GM18873 (cell line): Measurements from ENCODE around the gene EAF2.
"Not testable (repeated sequence)": the region's sequence is repeated elsewhere in the genome, so short reads cannot be mapped to it uniquely, and the experiment has no call there.

Experiments used
- ATAC-seq: cut with Tn5 transposase; IDR thresholded peaks from one replicate; pipeline ENCODE4 v1.9.1; 2021; ENCODE audit warnings: mild to moderate bottlenecking, moderate library complexity, moderate number of reproducible peaks; ENCODE audit not compliant: unreplicated experiment, low FRiP score

Gene EAF2

DNA sequence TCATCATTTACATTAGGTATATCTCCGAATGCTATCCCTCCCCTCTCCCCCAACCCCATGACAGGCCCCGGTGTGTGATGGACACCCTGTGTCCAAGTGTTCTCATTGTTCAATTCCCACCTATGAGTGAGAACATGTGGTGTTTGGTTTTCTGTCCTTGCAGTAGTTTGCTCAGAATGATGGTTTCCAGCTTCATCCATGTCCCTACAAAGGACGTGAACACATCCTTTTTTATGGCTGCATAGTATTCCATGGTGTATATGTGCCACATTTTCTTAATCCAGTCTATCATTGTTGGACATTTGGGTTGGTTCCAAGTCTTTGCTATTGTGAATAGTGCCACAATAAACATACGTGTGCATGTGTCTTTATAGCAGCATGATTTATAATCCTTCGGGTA is 22.8 kb downstream of the EAF2 start:
- ATAC-seq, result not testable (repeated sequence)

DNA sequence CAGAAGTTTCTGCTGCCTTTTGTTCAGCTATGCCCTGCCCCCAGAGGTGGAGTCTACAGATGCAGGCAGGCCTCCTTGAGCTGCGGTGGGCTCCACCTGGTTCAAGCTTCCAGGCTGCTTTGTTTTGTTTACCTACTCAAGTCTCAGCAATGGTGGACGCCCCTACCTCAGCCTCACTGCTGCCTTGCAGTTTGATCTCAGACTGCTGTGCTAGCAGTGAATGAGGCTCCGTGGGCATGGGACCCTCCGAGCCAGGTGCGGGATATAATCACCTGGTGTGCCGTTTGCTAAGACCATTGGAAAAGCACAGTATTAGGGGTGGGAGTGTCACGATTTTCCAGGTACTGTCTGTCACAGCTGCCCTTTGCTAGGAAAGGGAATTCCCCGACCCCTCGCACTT is 28.2 kb downstream of the EAF2 start:
- ATAC-seq, result not testable (repeated sequence)

- no peak for ATAC-seq
Measured at GRCh38 chr3:121863801-121864200, 28.8 kb downstream of the EAF2 start.

DNA sequence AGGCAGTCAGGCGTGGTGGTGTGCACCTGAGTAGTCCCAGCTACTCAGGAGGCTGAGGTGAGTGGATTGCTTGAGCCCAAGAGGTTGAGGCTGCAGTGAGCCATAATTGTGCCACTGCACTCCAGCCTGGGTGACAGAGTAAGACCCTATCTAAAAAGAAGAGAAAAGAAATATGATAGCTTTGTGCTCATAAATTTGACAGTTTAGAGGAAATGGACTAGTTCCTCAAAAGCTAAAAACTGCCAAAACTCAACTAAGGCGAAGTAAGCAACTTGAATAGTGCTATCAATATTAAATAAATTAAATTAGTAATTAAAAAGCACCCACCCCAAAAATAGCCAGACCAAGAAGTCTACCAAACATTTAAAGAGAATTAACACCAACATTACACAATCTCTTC is 34.7 kb downstream of the EAF2 start:
- no peak for ATAC-seq

DNA sequence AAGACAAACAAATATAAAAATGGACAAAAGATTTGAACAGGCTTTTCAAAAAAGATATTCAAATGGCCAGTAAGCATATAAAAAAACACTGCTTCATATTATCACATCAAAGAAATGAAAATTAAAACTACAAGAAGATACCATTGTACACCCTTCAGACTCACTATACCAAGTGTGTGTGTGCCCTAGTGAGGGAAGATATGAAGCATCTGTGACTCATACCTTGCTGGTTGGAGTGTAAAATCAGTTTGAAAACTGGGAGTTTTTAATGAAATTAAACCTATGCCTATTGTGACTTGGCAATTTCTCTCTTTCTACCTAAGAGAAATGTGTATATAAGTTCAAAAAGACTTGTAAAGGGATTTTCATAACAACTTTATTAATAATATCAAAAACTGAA is 35.7 kb downstream of the EAF2 start:
- ATAC-seq, result no peak

DNA sequence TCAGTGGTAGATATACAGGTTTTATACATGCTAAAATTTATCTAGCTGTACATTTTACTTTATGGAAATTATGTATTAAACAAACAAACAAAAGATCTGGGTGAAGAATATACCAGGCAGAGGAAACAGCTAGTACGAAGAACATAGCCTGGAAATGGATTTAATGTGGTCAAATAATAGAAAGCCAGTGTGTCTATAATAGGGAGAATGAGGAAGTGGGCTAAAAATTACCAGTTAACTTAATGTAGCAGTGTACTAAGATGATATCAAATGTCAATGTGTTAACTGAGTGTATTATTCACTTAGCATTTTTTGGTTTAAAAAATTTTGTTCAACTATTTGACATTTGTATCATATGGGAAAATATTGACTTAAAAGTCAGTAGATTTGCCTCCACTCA is 36.4 kb downstream of the EAF2 start:
- no peak for ATAC-seq

GRCh38 chr3:121878411-121878810 is 43.4 kb downstream of the EAF2 start:
- no peak for ATAC-seq

- ATAC-seq, result no peak
Measured at GRCh38 chr3:121883507-121883906, 48.5 kb downstream of the EAF2 start.

- no peak for ATAC-seq
Measured at GRCh38 chr3:121885386-121885785, 50.4 kb downstream of the EAF2 start.

GRCh38 chr3:121894301-121894990 is 59.4 kb downstream of the EAF2 start, which contains the start of gene SLC15A2:
Gene SLC15A2 (plus strand): TSS chr3:121894401. CDS start chr3:121894477, 76 bp downstream.
- no peak for ATAC-seq

DNA sequence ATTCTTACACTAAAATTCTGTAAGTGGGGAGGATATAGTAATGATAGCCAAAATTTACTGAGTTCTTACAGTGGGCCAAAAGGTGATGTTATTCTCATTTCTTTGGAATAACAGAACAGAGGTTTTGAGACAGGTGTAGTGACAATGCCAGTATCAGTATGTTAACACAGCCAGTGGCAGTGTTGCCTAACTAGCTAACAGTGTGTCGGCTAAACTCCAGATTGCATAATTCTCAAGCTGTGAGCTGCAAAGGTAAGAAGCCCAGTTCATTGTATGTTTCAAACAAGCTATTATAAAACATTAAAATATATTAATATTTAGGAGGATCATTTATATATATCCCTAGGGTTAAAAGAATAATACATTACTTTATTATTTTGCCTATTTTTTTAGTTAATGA is 60.1 kb downstream of the EAF2 start:
- ATAC-seq, result no peak

GRCh38 chr3:121895736-121896135 is 60.7 kb downstream of the EAF2 start:
- ATAC-seq, result no peak

GRCh38 chr3:121896823-121897222 is 61.8 kb downstream of the EAF2 start:
- ATAC-seq, result no peak

DNA sequence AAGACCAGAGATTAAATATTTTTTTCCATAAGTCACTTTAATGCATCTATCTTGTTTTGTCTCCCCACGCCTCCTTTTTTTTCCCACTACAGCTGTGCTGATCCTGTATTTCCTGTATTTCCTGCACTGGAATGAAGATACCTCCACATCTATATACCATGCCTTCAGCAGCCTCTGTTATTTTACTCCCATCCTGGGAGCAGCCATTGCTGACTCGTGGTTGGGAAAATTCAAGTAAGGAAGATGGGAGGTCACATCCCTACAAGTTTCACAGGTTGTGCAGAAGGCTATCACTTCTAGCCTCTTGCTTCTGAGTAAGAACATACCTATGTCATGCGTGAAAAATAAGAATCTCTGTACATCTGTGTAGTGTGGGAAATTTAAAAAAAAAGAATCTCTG is 62.3 kb downstream of the EAF2 start:
- ATAC-seq, result no peak

DNA sequence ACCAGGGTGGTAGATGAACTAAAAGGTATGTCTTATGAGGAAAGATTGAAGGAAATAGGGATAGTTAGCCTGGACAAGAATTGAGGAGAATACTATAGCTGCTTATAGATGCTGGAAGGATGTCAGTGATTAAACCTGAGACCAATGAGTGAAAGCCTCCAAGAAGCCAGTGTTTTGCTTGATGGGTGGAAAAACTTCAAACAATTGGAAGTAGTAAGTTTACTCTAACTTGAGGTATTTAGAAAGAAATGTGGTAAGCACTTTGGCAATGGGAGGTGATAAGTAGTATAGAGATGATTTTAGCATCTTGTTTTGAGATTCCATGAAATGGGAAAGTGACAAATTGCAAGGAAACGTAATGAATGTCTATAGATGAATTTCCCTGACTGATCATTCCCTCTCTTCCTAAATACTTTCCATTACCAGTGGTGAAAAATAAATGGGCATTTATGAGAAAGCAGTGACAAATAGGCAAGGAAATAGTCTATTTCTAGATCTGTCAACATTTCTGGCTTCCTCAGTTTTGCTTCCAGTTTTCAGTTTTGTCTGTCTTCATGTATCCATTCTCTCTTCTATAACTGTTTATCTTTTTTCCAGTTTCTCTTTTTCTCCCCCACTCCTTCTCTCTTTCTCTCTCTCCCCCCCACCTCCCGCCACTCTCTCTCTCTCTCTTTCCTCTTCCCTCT is 78.4 kb downstream of the EAF2 start:
- no peak for ATAC-seq

DNA sequence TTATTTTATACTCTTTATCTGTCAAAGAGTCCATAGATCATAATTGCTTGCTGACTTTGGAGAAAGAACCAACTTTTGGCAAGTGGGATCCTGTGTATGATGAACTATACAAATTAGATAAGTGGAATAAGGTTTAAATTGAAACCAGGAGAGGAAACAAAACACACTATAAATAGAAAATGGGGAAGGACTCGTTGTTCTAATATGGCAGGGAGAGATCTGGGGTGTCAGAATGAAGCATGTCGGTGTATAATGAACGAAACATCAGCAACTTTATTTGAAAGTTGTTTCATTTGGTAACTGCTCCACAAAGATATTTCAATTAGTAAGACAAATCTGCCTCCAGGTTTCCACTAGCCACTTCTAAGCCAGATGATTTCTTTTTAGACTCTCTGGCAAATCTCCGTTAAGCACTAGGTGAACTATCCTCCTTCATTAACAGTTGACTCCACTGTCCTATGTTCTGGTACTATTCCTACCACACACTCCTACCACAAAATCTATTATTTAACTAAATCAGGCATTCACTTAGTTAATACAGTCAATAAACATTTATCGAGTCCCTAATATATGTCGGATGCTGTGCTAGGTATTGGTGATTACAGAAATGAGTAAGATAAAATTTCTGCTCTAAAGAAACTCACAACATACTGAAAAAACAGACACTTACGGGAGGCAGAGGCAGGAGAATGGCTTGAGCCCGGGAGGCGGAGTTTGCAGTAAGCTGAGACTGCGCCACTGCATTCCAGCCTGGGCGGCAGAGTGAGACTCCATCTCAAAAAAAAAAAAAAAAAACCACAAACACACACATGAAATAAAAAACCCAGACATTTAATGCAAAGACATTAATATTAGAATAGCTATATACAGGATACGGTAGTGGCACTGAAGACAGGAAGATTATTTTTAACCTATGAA is 79.3 kb downstream of the EAF2 start:
- ATAC-seq, result no peak

DNA sequence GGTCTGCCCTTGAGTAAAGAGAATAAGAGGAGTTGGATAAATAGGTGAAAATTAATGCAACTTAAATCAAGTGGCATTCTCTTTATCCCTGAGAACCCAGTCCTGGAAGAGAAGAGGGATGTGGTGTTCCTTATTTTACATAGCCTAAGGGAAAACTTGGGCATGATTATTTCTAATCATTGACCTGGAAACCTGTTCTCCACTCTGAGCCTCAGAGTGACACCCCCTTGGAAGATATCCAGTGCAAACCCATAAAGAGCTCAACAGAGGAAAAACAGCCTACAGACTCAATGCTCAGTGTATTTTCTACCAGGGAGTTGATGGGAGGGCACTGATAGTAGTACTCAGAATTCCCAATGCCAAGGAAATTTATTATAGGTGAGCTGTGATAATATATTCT is 81.2 kb downstream of the EAF2 start:
- no peak for ATAC-seq

- ATAC-seq, result no peak
Measured at GRCh38 chr3:121918779-121919483, 83.9 kb downstream of the EAF2 start.

- ATAC-seq, result no peak
Measured at GRCh38 chr3:121924734-121925133, 89.7 kb downstream of the EAF2 start.

GRCh38 chr3:121926380-121926779 is 91.4 kb downstream of the EAF2 start:
- ATAC-seq, result no peak
